Stimulated activated naive CD4-positive, alpha-beta T cell (primary cell): ENCODE measurements around the gene LIMS2.
A peak's percentile ranks its signal among the peaks of the same experiment; 100 is the strongest.

ENCODE experiments used
- DNase-seq, 6 experiments: peaks; one replicate each; lab custom pipeline; 2025; lab: John Stamatoyannopoulos, UW

LIMS2 gene

DNA sequence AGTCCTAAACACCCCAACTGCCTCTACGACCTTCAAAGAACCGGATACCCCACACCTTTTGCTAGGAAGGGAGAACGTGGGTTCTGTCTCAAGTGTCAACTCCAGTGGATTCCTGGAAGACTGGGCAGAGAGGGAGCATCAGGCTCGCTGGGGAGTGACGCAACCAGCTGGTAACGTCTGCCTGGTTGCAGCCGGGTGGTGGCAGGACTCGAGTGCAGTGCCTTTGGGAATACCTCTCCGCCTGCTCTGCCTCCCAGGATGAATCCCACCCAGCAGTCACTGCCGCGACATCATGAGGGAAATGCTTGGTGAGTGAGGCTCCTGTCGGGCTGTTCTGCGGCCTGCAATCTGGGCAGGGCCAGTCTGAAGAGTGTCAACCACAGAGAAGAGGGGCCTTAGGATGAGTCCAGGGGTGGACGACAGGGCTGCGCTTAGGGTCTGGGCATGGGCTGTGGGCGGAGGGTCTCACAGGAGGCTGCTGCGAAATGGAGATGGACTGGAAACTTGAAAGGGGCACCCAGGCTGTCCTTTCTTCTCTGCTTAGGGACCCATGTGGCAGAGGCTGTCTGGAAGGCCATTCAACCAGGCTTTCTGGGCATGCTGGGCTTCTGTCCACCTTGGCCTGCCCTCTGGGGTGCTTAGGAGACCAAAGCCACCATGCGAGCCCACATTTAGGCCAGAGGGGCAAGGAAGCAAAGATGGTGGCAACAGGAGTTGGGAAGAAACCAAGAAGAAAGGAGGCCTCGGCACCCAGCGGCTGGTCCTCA lies 16.5 kb downstream of the LIMS2 start:
- no peak for DNase-seq

DNA sequence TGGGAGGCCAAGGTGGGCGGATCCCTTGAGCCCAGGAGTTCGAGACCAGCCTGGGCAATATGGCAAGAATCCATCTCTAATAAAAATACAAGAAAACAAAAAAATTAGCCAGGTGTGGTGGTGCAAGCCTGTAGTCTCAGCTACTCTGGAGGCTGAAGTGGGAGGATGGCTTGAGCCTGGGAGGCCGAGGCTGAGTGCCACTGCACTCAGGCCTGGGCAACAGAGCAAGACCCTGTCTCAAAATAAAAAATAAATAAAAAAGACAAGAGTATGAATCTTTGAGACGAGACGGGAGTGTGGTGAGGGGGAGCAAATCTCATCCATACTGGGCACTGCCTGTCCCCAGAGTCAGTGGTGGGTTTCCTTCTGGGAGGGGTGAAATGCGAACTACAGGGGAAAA lies 17.2 kb downstream of the LIMS2 start:
- no peak for DNase-seq

DNA sequence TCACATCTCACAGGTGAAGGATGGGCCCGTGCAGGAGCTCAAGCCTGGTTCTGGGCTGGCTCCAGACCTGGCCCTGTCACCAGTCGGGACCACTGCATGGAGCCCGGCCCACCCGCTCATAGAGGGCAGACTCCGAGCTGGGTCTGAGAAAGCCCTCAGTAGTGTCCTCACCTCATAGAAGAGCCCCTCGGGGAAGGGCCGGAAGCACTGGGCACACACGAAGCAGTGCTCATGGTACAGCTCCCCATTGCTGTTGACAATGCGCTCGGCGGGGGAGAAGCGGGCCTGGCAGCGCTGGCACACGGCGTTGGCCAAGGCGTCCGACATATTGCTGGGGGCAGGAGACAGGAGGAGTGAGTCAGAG lies 18.1 kb downstream of the LIMS2 start:
- no peak for DNase-seq

DNA sequence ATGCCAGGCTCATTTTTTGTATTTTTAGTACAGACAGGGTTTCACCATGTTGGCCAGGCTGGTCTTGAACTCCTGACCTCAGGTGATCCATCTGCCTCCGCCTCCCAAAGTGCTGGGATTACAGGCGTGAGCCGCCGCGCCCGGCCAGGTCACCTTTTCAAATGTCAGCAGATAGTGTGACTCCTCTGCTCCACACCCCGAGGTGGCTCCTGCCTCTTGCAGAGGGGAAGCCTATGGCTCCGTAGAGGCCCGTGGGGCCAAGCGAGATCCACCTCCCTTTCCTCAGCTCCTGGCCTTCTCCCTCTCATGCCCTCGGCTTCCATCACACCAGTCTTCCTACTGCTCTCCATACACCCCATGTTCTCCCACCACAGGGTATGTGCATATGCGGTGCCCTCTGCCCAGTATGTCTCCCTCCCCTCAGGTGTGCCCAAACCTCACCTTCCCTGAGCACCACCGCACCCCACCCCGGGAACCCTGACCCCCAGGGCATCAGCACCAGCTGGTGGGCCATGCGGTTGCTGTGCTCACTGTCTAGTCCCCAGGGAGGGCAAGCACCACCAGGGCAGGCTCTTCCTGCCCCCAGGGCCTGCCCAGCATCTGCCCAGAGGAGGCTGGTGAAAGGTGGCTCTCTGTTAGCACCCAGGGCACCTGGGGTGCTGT lies 18.6 kb downstream of the LIMS2 start:
- DNase-seq, result no peak

DNA sequence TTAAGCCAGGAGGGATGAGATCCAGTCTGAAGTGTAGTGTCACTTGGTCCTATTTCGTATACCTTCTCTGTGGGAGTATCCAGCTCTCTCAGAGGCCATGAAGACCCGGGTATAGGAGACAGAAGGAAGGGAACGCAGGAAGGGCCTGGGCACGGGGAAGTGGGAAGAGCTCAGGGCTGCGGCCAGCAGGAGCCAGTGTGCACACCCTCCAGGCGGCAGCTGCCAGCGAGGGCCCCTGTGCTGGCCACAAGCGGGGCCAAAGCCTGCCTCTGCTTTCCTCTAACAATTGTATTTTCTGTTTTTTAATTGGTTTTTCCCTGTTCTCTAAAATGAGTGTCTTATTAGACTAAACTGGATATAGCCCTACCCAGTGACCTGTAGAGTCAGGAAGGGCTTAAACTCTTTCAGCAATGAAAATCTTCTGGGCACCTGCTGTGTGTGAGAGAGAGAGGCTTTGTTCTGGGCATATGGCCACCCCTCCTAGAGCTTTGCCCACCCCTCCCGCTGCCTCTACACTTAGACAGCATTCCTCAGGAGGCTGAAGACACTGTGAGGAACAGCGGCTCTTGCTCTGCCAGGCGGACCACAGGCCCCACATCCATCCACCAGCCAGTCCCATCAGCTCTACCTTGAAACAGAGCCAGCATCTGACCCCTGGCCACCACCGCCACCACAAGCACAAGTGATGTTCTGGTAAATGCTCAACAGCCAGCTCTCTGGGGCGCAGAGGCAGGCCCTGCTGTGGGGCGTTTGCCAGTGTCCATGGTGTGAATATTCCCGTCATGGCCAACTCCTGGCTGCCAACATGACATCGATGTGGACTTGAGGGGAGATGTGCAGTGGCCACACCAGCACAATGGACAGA lies 19.9 kb downstream of the LIMS2 start:
- no peak for DNase-seq

DNA sequence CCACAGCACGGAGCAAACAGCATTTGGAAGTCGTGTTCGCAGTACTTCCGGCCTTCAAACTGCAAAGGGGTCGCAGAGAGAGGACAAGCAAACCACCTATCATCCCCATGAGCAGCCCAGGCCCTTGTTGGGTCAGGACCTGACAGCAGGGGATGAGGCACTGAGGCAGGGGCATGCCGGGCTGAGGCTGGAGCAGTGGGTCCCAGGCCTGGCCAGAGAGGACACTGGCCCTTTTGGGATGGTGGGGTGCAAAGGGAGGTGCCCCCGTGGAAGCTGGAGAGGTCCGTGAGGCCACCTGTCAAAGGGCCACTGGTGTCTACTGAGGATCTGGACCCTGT lies 20.5 kb downstream of the LIMS2 start:
- DNase-seq, result no peak

DNA sequence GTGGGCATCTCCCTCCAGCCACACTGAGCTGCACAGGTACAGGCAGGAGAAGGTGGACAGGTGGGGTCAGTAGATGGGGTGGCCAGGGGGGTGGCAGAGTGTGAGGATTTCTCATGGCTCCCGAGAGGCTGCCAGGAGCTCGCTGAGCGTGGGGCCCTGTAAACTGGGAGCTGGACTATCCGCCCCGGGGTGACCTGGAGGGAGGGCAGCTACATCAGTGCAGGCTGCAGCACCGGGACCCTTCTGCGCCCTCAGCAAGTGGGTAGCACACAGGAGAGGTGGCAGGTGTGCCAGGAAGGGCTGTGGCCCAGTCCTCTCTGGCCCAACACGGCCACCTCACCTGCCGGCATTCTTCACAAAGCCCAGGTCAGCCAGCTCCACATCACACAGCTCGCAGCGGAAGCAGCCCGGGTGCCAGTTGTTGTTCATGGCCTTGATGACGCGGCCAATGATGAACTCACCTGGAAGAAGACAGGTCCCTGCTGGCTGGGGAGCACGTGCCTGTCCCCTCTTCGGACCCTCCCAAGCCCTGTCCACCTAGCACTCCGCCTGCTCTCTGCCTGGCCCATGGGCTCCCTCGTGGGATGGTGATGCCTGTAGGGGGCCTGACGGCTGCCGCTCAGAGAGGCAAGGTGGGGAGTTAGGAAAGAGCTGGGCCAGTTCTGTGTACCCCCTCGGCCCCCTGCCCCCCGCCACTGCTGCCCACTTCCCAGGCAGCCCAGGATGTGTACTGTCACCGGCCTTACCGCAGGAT lies 21.1 kb downstream of the LIMS2 start:
- no peak for DNase-seq

DNA sequence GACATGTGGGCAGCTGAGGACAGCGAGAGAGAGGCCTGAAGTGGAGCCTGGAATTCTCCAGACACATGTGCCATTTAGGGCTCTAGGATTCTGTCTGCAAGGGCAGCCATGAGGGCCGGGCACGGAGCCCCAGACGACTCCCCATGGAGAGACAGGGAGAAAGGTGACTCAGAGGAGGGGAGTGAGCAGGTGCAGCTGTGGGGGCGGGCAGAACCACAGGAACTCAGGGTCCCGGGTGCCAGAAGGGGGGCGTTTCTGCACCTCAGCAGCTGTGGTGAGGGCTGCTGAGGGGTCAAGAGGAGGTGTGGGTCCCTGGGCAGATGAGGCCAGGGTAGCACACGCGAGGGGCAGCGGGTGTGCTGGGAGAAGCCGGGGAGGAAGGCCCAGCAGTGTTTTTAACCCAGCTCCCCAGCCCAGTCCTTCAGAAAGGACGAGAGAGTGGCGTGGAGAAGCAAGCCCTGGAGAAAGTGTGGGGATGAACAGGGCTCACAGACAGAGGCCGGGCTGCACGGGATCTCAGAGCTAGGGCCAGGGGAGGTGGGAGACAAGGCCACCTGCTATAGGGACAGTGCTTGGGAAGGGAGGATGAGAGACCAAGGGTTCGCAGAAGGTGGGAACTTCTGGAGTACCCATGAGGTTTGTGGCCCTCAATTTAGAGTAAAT lies 21.8 kb downstream of the LIMS2 start:
- DNase-seq, result no peak

DNA sequence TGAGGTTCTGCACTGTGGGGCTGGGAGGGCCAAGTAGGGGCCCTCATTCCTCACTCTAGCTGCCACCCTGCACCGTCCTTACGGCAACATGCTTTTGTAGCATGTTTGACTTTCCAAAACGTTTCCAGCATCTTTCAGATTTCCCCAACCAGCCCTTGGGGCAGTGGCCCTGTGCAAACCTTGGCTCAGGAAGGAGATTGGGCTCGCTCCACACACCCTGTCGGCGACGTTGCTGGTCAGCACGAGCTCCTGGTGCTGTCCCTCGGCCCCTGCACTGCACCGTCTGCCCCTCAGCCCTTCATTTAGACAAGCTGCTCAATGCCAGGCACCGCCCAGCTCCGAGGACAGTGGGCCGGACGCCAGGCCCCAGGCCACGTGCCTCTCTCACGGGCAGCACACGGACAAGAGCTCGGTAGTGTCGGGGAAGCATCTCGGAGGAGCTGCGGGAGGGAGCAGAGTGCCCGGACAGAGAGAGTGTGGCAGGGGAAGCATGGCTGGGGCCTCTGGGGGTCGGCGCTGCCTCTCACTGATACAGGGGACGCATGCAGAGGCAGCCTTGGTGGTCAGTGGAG lies 22.5 kb downstream of the LIMS2 start:
- no peak for DNase-seq

DNA sequence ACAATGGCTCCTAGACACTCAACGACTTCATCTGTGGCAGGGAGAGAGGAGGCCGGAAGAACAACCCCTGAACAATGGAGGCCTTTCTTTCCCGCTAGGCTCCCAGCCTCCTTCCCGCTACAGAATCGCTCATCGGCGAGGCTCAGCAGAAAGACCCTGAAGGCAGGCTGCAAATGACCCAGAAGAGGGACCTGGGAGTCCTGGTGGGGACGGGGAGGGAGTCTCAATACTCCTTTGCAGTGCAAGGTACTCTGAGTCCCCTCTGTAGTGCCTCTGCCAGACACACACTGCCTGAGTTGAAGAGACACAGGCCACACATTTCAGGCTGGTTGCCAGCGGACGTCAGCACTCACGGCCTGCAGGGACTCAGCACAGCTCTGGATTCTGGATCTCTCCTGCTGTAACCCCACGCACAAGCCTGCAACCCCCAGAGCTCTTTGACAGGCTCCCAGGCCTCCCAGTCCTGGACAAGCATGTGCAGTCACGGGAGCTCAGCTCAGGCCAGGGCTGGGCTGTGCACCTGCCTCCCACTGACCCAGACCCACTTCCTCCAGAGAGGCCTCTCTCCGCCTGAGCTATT lies 23.3 kb downstream of the LIMS2 start:
- no peak for DNase-seq

DNA sequence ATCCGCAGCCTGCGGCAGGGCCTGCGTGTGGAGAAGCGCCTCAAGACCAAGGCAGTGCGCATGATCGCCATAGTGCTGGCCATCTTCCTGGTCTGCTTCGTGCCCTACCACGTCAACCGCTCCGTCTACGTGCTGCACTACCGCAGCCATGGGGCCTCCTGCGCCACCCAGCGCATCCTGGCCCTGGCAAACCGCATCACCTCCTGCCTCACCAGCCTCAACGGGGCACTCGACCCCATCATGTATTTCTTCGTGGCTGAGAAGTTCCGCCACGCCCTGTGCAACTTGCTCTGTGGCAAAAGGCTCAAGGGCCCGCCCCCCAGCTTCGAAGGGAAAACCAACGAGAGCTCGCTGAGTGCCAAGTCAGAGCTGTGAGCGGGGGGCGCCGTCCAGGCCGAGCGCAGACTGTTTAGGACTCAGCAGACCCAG lies 23.9 kb downstream of the LIMS2 start:
- no peak for DNase-seq

DNA sequence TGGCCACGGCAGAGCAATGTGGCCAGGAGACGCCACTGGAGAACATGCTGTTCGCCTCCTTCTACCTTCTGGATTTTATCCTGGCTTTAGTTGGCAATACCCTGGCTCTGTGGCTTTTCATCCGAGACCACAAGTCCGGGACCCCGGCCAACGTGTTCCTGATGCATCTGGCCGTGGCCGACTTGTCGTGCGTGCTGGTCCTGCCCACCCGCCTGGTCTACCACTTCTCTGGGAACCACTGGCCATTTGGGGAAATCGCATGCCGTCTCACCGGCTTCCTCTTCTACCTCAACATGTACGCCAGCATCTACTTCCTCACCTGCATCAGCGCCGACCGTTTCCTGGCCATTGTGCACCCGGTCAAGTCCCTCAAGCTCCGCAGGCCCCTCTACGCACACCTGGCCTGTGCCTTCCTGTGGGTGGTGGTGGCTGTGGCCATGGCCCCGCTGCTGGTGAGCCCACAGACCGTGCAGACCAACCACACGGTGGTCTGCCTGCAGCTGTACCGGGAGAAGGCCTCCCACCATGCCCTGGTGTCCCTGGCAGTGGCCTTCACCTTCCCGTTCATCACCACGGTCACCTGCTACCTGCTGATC lies 24.4 kb downstream of the LIMS2 start:
- DNase-seq, result no peak

DNA sequence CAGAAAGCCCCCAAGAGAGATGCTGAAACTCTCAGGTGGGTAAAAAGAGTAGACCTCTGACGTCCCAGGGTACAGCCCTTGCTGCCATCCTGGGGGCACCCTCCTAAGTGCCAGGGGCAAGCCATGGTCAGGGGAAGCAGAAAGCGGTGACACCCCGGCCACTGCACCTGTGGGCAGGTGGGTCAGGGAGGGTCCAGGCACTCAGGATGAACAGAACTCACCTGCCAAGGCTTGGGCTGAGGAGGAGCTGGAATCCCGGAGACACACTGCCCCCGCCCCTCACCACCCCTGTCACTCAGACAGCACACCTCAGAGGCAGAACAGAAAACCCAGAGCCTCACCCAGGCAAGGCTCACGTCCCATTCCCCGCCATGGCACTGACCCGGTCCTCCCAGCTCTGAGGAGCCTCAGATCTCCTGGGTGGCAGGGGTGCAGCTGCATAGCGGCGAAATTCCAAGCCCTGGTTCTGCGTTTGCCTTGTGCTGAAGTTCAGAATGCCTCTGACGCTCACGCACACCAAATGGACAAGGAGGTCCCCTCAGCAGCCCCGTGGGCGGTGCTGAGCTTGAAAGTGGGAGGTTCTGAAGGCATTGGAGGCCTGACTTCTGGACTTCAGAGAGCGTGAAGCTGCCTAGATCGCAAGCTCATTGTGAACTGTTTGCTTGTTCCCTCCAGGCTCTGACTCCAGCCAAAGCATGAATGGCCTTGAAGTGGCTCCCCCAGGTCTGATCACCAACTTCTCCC lies 25.1 kb downstream of the LIMS2 start:
- no peak for DNase-seq

DNA sequence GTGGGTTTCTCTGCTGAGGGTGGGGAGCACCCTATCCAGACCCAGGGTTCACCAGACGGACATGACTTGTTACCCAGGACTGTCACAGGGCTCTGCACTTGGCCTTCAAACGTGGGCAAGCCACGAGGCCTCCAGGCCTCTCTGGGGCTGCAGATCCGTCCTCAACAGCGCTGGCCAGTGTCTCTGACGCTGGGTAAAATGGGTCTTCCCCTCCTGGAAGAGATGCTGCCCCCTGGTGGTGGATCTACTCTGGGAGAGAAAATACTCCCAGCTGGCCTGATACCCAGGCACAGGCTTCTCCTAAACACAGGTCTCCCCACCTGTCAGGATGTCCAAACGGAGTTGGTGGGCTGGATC lies 25.7 kb downstream of the LIMS2 start:
- DNase-seq, result peak; percentile 62 to 90 (median 78)

DNA sequence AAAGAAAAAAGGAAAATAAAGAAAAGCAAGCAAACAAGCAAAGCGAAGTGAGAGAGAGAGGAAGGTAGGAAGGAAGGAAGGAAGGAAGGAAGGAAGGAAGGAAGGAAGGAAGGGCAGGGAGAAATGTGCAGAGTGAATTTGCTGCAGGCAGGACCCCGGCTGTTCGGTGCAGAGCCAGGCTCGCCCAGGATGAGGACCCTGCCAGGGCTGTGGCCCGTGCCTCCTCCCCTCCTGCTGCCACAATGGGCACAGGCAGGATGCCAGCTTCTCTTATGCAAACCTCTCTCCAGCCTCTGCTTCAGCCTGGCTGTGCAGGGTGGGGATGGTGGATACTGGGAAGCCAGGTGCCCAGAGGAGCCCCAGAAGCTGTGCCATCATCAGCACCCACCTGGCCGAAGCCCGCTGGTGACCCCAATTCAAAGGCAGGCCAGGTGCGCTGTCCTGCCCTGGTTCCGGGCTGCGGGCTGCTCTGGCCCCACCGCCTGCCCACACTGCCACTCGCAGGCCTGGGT lies 26.2 kb downstream of the LIMS2 start:
- DNase-seq, result peak in 3 of 6 experiments; percentile 25 to 55 (median 47)

DNA sequence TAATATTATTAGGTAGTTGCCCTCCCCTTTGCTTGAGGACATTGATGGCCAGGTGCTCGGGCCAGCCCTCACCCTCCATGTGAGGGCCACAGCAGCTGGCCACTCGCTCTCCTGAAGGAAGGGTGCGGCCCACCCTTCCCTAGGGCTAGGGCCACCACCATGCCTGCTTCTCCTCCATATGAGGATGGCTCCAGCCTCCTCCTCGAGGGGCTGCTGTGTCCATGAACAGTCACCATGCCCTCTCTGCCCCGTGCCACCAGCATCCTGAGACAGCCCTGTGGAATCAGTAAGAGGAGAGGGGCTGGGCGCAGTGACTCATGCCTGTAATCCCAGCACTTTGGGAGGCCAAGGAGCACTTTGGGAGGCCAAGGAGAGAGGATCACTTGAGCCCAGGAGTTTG lies 27.0 kb downstream of the LIMS2 start:
- DNase-seq, result no peak

DNA sequence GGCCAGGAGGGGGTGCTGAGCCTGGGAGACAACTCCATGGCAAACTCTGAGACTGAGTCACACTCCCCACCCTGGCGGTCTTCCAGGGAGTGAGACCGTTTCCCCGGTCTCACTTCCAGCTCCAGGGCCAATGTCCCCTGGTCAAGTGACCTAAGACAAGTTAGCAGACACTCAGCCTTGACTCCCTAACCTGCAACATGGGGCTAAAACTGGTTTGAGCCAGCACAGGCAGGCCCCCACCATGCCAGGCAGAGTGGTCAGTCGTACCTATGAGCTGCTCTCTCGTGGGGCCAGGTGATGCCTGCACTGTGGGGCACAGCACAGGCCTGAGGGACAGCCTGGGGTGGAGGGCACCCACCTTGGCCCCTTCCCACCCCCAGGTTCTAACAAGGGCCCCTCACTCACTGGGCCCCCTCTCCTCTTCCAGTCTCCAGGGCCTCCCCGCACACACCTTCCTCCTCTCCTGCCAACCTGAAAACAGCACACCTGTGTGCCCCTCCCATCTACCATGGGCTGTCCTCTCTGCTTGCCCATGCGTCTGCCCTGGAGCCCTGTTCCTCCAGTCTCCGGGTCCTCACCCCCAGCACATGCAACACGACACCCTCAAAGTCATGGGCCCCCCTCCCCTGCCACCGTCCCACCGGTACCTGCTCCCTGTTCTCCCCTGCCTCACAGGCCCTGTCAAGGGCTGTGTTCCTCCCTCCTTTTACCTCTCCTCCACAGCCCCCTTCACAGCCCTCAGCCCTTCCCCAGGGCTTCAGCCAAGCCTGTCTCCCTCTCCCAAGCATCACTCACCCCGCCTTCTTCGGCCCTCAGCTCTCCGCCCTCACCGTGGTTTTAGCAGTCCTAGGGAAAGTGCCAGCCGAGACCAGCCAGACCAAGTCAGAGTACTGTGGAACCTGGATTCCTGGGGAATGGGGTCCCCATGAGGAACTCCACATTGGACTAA lies 27.8 kb downstream of the LIMS2 start:
- no peak for DNase-seq

DNA sequence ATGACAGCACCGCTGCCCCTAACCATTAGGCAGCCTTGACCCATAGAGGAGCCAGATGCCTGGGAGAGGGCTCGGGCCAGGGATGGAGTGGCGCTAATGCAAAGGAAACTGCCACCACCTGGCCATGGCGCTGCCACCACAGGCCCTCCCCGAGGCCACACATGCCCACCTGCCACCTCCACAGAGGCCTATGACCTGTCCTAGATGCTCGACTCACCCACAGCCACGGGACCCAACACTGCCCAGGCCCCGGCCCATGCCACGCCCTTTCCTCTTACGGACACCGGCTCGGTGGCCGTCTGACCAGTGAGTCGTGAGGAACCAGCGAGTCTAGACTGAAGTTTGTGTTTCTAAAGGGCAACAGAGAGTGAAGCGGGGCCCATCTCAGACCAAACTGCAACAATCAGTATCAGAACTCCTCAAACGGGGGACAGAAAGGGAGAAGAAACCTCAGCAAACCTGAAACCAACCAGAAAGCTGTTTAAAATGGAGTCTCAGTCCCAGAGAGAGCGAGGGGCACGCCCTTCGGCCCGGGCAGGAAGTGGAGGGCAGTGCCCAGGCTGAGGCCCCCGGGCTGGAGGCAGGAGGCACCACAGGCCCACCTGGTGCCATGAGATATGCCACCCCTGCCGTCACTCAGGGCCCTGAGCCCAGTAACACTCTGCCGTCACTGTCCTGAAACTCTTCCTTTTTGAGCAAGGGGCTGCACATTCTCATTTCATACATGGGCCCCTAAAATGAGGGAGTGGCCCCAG lies 28.7 kb downstream of the LIMS2 start:
- no peak for DNase-seq
